Measurements from ENCODE around the gene E2F8. TPM values are rescaled to one million over a fixed set of nuclear protein-coding genes. Genes with fewer than 3 reads are reported as not detected.

Gene E2F8
- total and polyA plus RNA-seq, 2 experiments from 2014 or later: 8.3 to 10.6 TPM

DNA sequence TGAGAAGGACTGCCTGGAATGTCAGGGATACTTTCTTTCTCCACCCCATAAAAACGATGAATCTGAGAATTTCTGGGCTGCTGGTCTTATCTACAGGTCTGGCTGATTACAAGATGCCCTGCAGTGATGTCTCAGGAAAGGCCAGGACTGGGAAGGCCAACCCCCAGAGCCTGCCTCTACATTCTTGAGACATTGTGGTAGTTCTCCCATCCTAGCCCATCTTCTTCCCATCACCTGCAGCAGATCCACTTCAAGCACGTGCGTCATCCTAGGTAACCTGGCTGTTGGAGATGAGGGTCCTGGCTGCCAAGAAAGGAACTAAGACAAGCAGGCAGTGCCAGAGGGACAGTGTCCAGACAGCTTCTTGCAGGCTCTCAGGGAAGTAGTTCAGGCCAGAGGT lies 44.1 kb upstream of the E2F8 start:
- Mint-ChIP-seq H3K36me3 (ENCODE audit: low read depth) (no peaks in the 10 kb centered on the region), H3K9me3 (no peaks in the 10 kb centered on the region), H3K27ac (no peak overlapping the region; the same call in 1 of the 2 replicates), H3K27me3 (ENCODE audit: insufficient read depth, low read depth, poor library complexity) (peaks cover 5% of the 10 kb centered on the region), H3K4me3 (no peak overlapping the region), H3K4me1 (peaks cover 24% of the 10 kb centered on the region)
- ATAC-seq (no peak), DNase-seq (ENCODE audit: low spot score) (no peak)
- peaks cover 18% of the 10 kb centered on the region for H3K4me1 ChIP-seq (ENCODE audit: insufficient read depth)
- H4K20me1 ChIP-seq (replicated peaks; ENCODE audit: insufficient read depth): no peaks in the 10 kb centered on the region
- H3K27ac ChIP-seq (ENCODE audit: low read depth): no peak overlapping the region
- H3F3A ChIP-seq (replicated peaks; ENCODE audit: low read depth): no peaks in the 10 kb centered on the region
- TF ChIP-seq EZH2phosphoT487 (IDR thresholded peaks at IDR 0.05; ENCODE audit: unreplicated experiment) (no peak), STAT1 (IDR thresholded peaks at IDR 0.05; ENCODE audit: unreplicated experiment) (no peak), POLR2AphosphoS5 (IDR thresholded peaks at IDR 0.05; ENCODE audit: low read depth) (no peak), CREB1 (CRISPR knock-in tag; IDR thresholded peaks at IDR 0.05; ENCODE audit: low read depth) (no peak), NANOG (IDR thresholded peaks at IDR 0.05; ENCODE audit: borderline replicate concordance) (no peak), EZH2 (IDR thresholded peaks at IDR 0.05; ENCODE audit: low read depth, unreplicated experiment) (no peak), ZNF114 (CRISPR knock-in tag; IDR thresholded peaks at IDR 0.05) (no peak), JUNB (IDR thresholded peaks at IDR 0.05; ENCODE audit: unreplicated experiment) (no peak), ZNF331 (CRISPR knock-in tag; IDR thresholded peaks at IDR 0.05; ENCODE audit: low read depth) (no peak)
- TF ChIP-seq, protein P1, sequence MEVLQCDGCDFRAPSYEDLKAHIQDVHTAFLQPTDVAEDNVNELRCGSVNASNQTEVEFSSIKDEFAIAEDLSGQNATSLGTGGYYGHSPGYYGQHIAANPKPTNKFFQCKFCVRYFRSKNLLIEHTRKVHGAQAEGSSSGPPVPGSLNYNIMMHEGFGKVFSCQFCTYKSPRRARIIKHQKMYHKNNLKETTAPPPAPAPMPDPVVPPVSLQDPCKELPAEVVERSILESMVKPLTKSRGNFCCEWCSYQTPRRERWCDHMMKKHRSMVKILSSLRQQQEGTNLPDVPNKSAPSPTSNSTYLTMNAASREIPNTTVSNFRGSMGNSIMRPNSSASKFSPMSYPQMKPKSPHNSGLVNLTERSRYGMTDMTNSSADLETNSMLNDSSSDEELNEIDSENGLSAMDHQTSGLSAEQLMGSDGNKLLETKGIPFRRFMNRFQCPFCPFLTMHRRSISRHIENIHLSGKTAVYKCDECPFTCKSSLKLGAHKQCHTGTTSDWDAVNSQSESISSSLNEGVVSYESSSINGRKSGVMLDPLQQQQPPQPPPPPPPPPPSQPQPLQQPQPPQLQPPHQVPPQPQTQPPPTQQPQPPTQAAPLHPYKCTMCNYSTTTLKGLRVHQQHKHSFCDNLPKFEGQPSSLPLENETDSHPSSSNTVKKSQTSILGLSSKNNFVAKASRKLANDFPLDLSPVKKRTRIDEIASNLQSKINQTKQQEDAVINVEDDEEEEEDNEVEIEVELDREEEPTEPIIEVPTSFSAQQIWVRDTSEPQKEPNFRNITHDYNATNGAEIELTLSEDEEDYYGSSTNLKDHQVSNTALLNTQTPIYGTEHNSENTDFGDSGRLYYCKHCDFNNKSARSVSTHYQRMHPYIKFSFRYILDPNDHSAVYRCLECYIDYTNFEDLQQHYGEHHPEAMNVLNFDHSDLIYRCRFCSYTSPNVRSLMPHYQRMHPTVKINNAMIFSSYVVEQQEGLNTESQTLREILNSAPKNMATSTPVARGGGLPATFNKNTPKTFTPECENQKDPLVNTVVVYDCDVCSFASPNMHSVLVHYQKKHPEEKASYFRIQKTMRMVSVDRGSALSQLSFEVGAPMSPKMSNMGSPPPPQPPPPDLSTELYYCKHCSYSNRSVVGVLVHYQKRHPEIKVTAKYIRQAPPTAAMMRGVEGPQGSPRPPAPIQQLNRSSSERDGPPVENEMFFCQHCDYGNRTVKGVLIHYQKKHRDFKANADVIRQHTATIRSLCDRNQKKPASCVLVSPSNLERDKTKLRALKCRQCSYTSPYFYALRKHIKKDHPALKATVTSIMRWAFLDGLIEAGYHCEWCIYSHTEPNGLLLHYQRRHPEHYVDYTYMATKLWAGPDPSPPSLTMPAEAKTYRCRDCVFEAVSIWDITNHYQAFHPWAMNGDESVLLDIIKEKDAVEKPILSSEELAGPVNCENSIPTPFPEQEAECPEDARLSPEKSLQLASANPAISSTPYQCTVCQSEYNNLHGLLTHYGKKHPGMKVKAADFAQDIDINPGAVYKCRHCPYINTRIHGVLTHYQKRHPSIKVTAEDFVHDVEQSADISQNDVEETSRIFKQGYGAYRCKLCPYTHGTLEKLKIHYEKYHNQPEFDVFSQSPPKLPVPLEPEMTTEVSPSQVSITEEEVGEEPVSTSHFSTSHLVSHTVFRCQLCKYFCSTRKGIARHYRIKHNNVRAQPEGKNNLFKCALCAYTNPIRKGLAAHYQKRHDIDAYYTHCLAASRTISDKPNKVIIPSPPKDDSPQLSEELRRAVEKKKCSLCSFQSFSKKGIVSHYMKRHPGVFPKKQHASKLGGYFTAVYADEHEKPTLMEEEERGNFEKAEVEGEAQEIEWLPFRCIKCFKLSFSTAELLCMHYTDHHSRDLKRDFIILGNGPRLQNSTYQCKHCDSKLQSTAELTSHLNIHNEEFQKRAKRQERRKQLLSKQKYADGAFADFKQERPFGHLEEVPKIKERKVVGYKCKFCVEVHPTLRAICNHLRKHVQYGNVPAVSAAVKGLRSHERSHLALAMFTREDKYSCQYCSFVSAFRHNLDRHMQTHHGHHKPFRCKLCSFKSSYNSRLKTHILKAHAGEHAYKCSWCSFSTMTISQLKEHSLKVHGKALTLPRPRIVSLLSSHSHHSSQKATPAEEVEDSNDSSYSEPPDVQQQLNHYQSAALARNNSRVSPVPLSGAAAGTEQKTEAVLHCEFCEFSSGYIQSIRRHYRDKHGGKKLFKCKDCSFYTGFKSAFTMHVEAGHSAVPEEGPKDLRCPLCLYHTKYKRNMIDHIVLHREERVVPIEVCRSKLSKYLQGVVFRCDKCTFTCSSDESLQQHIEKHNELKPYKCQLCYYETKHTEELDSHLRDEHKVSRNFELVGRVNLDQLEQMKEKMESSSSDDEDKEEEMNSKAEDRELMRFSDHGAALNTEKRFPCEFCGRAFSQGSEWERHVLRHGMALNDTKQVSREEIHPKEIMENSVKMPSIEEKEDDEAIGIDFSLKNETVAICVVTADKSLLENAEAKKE (CRISPR knock-in tag; IDR thresholded peaks at IDR 0.05): no peak
- TF ChIP-seq, protein P2, sequence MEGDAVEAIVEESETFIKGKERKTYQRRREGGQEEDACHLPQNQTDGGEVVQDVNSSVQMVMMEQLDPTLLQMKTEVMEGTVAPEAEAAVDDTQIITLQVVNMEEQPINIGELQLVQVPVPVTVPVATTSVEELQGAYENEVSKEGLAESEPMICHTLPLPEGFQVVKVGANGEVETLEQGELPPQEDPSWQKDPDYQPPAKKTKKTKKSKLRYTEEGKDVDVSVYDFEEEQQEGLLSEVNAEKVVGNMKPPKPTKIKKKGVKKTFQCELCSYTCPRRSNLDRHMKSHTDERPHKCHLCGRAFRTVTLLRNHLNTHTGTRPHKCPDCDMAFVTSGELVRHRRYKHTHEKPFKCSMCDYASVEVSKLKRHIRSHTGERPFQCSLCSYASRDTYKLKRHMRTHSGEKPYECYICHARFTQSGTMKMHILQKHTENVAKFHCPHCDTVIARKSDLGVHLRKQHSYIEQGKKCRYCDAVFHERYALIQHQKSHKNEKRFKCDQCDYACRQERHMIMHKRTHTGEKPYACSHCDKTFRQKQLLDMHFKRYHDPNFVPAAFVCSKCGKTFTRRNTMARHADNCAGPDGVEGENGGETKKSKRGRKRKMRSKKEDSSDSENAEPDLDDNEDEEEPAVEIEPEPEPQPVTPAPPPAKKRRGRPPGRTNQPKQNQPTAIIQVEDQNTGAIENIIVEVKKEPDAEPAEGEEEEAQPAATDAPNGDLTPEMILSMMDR (conservative IDR thresholded peaks at IDR 0.05; ENCODE audit: low read depth in 2 of 2): no peak
- TF ChIP-seq, protein P3, sequence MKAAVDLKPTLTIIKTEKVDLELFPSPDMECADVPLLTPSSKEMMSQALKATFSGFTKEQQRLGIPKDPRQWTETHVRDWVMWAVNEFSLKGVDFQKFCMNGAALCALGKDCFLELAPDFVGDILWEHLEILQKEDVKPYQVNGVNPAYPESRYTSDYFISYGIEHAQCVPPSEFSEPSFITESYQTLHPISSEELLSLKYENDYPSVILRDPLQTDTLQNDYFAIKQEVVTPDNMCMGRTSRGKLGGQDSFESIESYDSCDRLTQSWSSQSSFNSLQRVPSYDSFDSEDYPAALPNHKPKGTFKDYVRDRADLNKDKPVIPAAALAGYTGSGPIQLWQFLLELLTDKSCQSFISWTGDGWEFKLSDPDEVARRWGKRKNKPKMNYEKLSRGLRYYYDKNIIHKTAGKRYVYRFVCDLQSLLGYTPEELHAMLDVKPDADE (IDR thresholded peaks at IDR 0.05): no peak
- TF ChIP-seq, protein P4, sequence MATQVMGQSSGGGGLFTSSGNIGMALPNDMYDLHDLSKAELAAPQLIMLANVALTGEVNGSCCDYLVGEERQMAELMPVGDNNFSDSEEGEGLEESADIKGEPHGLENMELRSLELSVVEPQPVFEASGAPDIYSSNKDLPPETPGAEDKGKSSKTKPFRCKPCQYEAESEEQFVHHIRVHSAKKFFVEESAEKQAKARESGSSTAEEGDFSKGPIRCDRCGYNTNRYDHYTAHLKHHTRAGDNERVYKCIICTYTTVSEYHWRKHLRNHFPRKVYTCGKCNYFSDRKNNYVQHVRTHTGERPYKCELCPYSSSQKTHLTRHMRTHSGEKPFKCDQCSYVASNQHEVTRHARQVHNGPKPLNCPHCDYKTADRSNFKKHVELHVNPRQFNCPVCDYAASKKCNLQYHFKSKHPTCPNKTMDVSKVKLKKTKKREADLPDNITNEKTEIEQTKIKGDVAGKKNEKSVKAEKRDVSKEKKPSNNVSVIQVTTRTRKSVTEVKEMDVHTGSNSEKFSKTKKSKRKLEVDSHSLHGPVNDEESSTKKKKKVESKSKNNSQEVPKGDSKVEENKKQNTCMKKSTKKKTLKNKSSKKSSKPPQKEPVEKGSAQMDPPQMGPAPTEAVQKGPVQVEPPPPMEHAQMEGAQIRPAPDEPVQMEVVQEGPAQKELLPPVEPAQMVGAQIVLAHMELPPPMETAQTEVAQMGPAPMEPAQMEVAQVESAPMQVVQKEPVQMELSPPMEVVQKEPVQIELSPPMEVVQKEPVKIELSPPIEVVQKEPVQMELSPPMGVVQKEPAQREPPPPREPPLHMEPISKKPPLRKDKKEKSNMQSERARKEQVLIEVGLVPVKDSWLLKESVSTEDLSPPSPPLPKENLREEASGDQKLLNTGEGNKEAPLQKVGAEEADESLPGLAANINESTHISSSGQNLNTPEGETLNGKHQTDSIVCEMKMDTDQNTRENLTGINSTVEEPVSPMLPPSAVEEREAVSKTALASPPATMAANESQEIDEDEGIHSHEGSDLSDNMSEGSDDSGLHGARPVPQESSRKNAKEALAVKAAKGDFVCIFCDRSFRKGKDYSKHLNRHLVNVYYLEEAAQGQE (IDR thresholded peaks at IDR 0.05; ENCODE audit: unreplicated experiment): no peak
- H2AFZ ChIP-seq: no peak overlapping the region
- H3K79me2 ChIP-seq (replicated peaks; ENCODE audit: insufficient read depth): no peaks in the 10 kb centered on the region
- no peaks in the 10 kb centered on the region for H3K27me3 ChIP-seq (ENCODE audit: insufficient read depth)
- no peaks in the 10 kb centered on the region for H3K36me3 ChIP-seq (ENCODE audit: insufficient read depth)
- H3K4me3 ChIP-seq: no peak overlapping the region
- no peaks in the 10 kb centered on the region for H3K9me2 ChIP-seq (ENCODE audit: insufficient read depth)
- H3K4me2 ChIP-seq: no peak overlapping the region
